Heart right ventricle (tissue), 16 donors: ENCODE data around the gene LEKR1. TPM values are rescaled to one million over a fixed set of nuclear protein-coding genes. Genes with fewer than 3 reads are reported as not detected.

Experiments used
- ATAC-seq, 8 donors: fragments of 200-7000 bp; cut with Tn5 transposase; one replicate each; pipeline ENCODE4 v1.9.1; 2020; ENCODE audit warnings: mild to moderate bottlenecking in 8 of 8, moderate library complexity in 8 of 8, moderate number of reproducible peaks in 1 of 8
- DNase-seq, 2 donors: peaks; one replicate each; pipeline ENCODE4 v3.0.0-alpha.2; 2020
- H3K27ac ChIP-seq, 10 donors: fragments of 200-600 bp; sonication (generic) in 2 of 10; one replicate each; pipeline versions ENCODE4 v1.5.0 to v1.8.0; 2020 to 2022; ENCODE audit warnings: mild to moderate bottlenecking in 3 of 10
- H3K27me3 ChIP-seq, 7 donors: fragments of 200-600 bp; one replicate each; pipeline ENCODE4 v1.8.0; 2021 to 2022; ENCODE audit warnings: mild to moderate bottlenecking in 2 of 7
- H3K36me3 ChIP-seq, 9 donors: fragments of 200-600 bp; sonication (generic) in 1 of 9; one replicate each; pipeline versions ENCODE4 v1.5.0 to v1.8.0; 2020 to 2022; ENCODE audit warnings: mild to moderate bottlenecking in 2 of 9
- H3K4me1 ChIP-seq, 9 donors: fragments of 200-600 bp; sonication (generic) in 1 of 9; one replicate each; pipeline versions ENCODE4 v1.5.0 to v1.8.0; 2020 to 2022; ENCODE audit warnings: mild to moderate bottlenecking in 4 of 9
- H3K4me3 ChIP-seq, 10 donors: fragments of 200-600 bp; sonication (generic) in 2 of 10; one replicate each; pipeline versions ENCODE4 v1.5.0 to v1.8.0; 2020 to 2022; ENCODE audit warnings: mild to moderate bottlenecking in 7 of 10, moderate library complexity in 2 of 10
- H3K9me3 ChIP-seq, 11 donors: fragments of 200-600 bp in 10 of 11; sonication (generic) in 2 of 11; one replicate each; pipeline versions ENCODE4 v1.5.0 to v1.8.0; 2013 to 2022; ENCODE audit warnings: mild to moderate bottlenecking in 2 of 11, control low read depth in 1 of 11, moderate library complexity in 1 of 11
- CTCF ChIP-seq, 9 donors: fragments of 200-600 bp; sonication (generic) in 2 of 9; IDR thresholded peaks; one replicate each; pipeline versions ENCODE4 v1.5.0 to v1.8.0; 2021 to 2022; ENCODE audit warnings: antibody characterized with exemption in 9 of 9, mild to moderate bottlenecking in 5 of 9, moderate library complexity in 1 of 9
- WGBS, 2 donors: extraction: QIAGEN DNeasy Blood & Tissue Kit; methylation state at CpG; one replicate each; pipeline ENCODE4 v1.1.7; 2013; ENCODE audit warnings: inconsistent platforms in 1 of 2; 5-methylcytosine and 5-hydroxymethylcytosine counted together
- intact Hi-C, 10 donors: fragments of 100-400 bp; cut with DNase I; formaldehyde crosslinking; loops; one replicate each; pipeline versions ENCODE4 v1.11.1 to v1.14.2; 2022
- polyA plus RNA-seq, 2 donors: library from polyadenylated mRNA; stranded (reverse); fragments of 200-250 nt; gene quantifications; one replicate each; pipeline ENCODE4 v1.2.3, GENCODE V29; 2013
- total RNA-seq, 10 donors: library from RNA; stranded (reverse); fragmentation: NEBNext Ultra II Directional in 3 of 10; extraction: Animal tissue kit (Norgen Biotek cat#: 25700) in 3 of 10; gene quantifications; one replicate each; pipeline versions ENCODE4 v1.2.1 to v1.2.4, GENCODE V29; 2021 to 2023
- donor health status: Arrhythmogenic right ventricular cardiomyopathy.
- donor health status: ischemic (EF 13 %, LVEDD 7.1; RV severe dilation, severe dysfunction).
- donor health status: healthy with polysubstance abuse.
- donor health status: DM: no; HTN: yes; CAD: no.
- donor health status: DM: no; HTN: no; CAD: no.
- donor health status: ischemic (EF 25% LVEDD 6.9; RV normal size, moderate dysfunction).
- donor health status: ischemic (EF 25% LVEDD 5.7; RV mildly dilated, moderate dysfunction).
- donor health status: healthy.
- donor health status: DM: yes; HTN: yes; CAD: no.
- donor health status: Ischemic cardiomyopathy.
- donor health status: ischemic (EF 35%, LVEDD 5.7; RV mildly dilated, moderate dysfunction).
- donor health status: nonischemic (EF 11% LVEDD 7.7; RV severe dilation, severe dysfunction).
- donor health status: DM: yes; HTN: yes; CAD: no.
- donor health status: PGD.
- donor health status: ischemic (EF 29% LVEDD 5.4; RV normal size, mild dysfunction).
- donor health status: nonischemic (EF 23%, LVEDD 6.1; RV moderate dilation, normal function).

LEKR1 gene
- total and polyA plus RNA-seq, 12 donors: 0.17 to 3.0 (median 0.81) TPM

GRCh38 chr3:156860873-156861272 lies 34.7 kb downstream of the LEKR1 start:
- Histone ChIP-seq H3K9me3 (no peaks in the 10 kb centered on the region), H3K27ac (no peak overlapping the region), H3K4me3 (no peak overlapping the region), H3K27me3 (no peaks in the 10 kb centered on the region), H3K4me1 (no peaks in the 10 kb centered on the region), H3K36me3 (no peaks in the 10 kb centered on the region)
- intact Hi-C loops: no loop called here
- DNase-seq: no peak
- TF ChIP-seq CTCF (IDR thresholded peaks at IDR 0.05): no peak
- ATAC-seq: no peak

- 86 to 92% methylated on average over 2 of the region's 2 CpGs for WGBS, 2 donors
- no peak overlapping the region for H3K4me3 ChIP-seq
- H3K36me3 ChIP-seq: no peaks in the 10 kb centered on the region
- no peak for DNase-seq
- no peaks in the 10 kb centered on the region for H3K27me3 ChIP-seq
- no peak overlapping the region for H3K27ac ChIP-seq
- TF ChIP-seq CTCF (IDR thresholded peaks at IDR 0.05): no peak
- no peaks in the 10 kb centered on the region for H3K9me3 ChIP-seq
- no peaks in the 10 kb centered on the region for H3K4me1 ChIP-seq
- ATAC-seq: no peak
- intact Hi-C loops: no loop called here
Observed at GRCh38 chr3:156862338-156862737, 36.2 kb downstream of the LEKR1 start.

GRCh38 chr3:156865732-156866131 lies 39.6 kb downstream of the LEKR1 start:
- H3K4me3 ChIP-seq: no peak overlapping the region
- H3K9me3 ChIP-seq: no peaks in the 10 kb centered on the region
- no peaks in the 10 kb centered on the region for H3K36me3 ChIP-seq
- H3K27me3 ChIP-seq: no peaks in the 10 kb centered on the region
- H3K27ac ChIP-seq: no peak overlapping the region
- ATAC-seq (no peak), DNase-seq (no peak)
- H3K4me1 ChIP-seq: no peaks in the 10 kb centered on the region
- intact Hi-C loops: no loop called here
- 32 to 34% methylated on average over 2 of the region's 2 CpGs for WGBS, 2 donors
- TF ChIP-seq CTCF (IDR thresholded peaks at IDR 0.05): peak in 1 of 9 donors; percentile 14

- Histone ChIP-seq H3K36me3 (no peaks in the 10 kb centered on the region), H3K27me3 (no peaks in the 10 kb centered on the region), H3K4me3 (no peak overlapping the region), H3K4me1 (no peaks in the 10 kb centered on the region), H3K27ac (no peak overlapping the region), H3K9me3 (peaks cover 0 to 8% (median 3%) of the 10 kb centered on the region in 11 donors)
- intact Hi-C loops: no loop called here
- ATAC-seq (no peak), DNase-seq (no peak)
- no peak for TF ChIP-seq CTCF (IDR thresholded peaks at IDR 0.05)
- WGBS, 2 donors: 72 to 87% methylated on average over 1 of the region's 1 CpG
Observed at GRCh38 chr3:156867174-156867573, 41.0 kb downstream of the LEKR1 start.

GRCh38 chr3:156867920-156868319 lies 41.8 kb downstream of the LEKR1 start:
- no peak for ATAC-seq
- TF ChIP-seq CTCF (IDR thresholded peaks at IDR 0.05): no peak
- no peak overlapping the region for H3K27ac ChIP-seq
- no peak for DNase-seq
- no peaks in the 10 kb centered on the region for H3K4me1 ChIP-seq
- no peaks in the 10 kb centered on the region for H3K27me3 ChIP-seq
- peaks cover 0 to 16% (median 3%) of the 10 kb centered on the region in 11 donors for H3K9me3 ChIP-seq
- no peak overlapping the region for H3K4me3 ChIP-seq
- WGBS, 2 donors: 87 to 88% methylated on average over 3 of the region's 3 CpGs
- intact Hi-C loops: no loop called here
- H3K36me3 ChIP-seq: no peaks in the 10 kb centered on the region
